Measurements from ENCODE around the gene UBFD1. TPM values are rescaled to one million over a fixed set of nuclear protein-coding genes. Genes with fewer than 3 reads are reported as not detected.

Gene UBFD1
- total RNA-seq, 3 donors from 2014 or later (not counting 1 experiment from before 2014, with no cell fraction given) = 51.4 to 65.8 (median 63.6) TPM

- ATAC-seq (no peak), DNase-seq (no peak)
- peaks cover 42% of the 10 kb centered on the region for H3K36me3 ChIP-seq (ENCODE audit: control insufficient read depth, insufficient read depth, low read length)
- H3K27me3 ChIP-seq (ENCODE audit: control insufficient read depth, insufficient read depth, low read length) = no peaks in the 10 kb centered on the region
- Mint-ChIP-seq H3K4me3 (no peak overlapping the region), H3K36me3 (no peaks in the 10 kb centered on the region), H3K4me1 (no peaks in the 10 kb centered on the region), H3K9me3 (no peaks in the 10 kb centered on the region), H3K27me3 (ENCODE audit: low read depth in 2 of 2) (no peaks in the 10 kb centered on the region), H3K27ac (no peak overlapping the region)
- no peak overlapping the region for H3K27ac ChIP-seq (ENCODE audit: low read length)
- 96% methylated on average over 18 of the region's 19 CpGs for WGBS (ENCODE audit: insufficient coverage)
- H3K4me1 ChIP-seq (ENCODE audit: control insufficient read depth, insufficient read depth, low read length) = no peaks in the 10 kb centered on the region
- no peak overlapping the region for H3K4me3 ChIP-seq (ENCODE audit: low read length)
- H3K9me3 ChIP-seq (ENCODE audit: control insufficient read depth, insufficient read depth, low read length) = no peaks in the 10 kb centered on the region
- intact Hi-C loops (cut with micrococcal nuclease) = no loop called here
- TF ChIP-seq, protein P1, sequence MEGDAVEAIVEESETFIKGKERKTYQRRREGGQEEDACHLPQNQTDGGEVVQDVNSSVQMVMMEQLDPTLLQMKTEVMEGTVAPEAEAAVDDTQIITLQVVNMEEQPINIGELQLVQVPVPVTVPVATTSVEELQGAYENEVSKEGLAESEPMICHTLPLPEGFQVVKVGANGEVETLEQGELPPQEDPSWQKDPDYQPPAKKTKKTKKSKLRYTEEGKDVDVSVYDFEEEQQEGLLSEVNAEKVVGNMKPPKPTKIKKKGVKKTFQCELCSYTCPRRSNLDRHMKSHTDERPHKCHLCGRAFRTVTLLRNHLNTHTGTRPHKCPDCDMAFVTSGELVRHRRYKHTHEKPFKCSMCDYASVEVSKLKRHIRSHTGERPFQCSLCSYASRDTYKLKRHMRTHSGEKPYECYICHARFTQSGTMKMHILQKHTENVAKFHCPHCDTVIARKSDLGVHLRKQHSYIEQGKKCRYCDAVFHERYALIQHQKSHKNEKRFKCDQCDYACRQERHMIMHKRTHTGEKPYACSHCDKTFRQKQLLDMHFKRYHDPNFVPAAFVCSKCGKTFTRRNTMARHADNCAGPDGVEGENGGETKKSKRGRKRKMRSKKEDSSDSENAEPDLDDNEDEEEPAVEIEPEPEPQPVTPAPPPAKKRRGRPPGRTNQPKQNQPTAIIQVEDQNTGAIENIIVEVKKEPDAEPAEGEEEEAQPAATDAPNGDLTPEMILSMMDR (IDR thresholded peaks at IDR 0.05) = no peak
Measured at GRCh38 chr16:23534868-23535860, 22.4 kb upstream of the UBFD1 start.

- Histone ChIP-seq H3K4me3 (ENCODE audit: low read length) (no peak overlapping the region), H3K9me3 (ENCODE audit: control insufficient read depth, insufficient read depth, low read length) (no peaks in the 10 kb centered on the region), H3K4me1 (ENCODE audit: control insufficient read depth, insufficient read depth, low read length) (no peaks in the 10 kb centered on the region), H3K27me3 (ENCODE audit: control insufficient read depth, insufficient read depth, low read length) (no peaks in the 10 kb centered on the region), H3K36me3 (ENCODE audit: control insufficient read depth, insufficient read depth, low read length) (peaks cover 47% of the 10 kb centered on the region), H3K27ac (ENCODE audit: low read length) (no peak overlapping the region)
- intact Hi-C loops (cut with micrococcal nuclease) = no loop called here
- H3K4me1 Mint-ChIP-seq = no peaks in the 10 kb centered on the region
- no peak overlapping the region for H3K27ac Mint-ChIP-seq
- no peaks in the 10 kb centered on the region for H3K36me3 Mint-ChIP-seq
- no peak for DNase-seq
- no peak overlapping the region for H3K4me3 Mint-ChIP-seq
- WGBS (ENCODE audit: insufficient coverage) = 91% methylated on average over 2 of the region's 2 CpGs
- TF ChIP-seq, protein P1 (IDR thresholded peaks at IDR 0.05) = no peak
- ATAC-seq = no peak
- H3K9me3 Mint-ChIP-seq = no peaks in the 10 kb centered on the region
- H3K27me3 Mint-ChIP-seq (ENCODE audit: low read depth in 2 of 2) = no peaks in the 10 kb centered on the region
Measured at GRCh38 chr16:23535901-23536300, 21.6 kb upstream of the UBFD1 start.

- Mint-ChIP-seq H3K9me3 (no peaks in the 10 kb centered on the region), H3K36me3 (no peaks in the 10 kb centered on the region)
- H3K36me3 ChIP-seq (ENCODE audit: control insufficient read depth, insufficient read depth, low read length) = peaks cover 37% of the 10 kb centered on the region
Measured at GRCh38 chr16:23537390-23537789, 20.1 kb upstream of the UBFD1 start.

More at GRCh38 chr16:23537390-23537789, 20.1 kb upstream of the UBFD1 start:
- H3K4me3 ChIP-seq (ENCODE audit: low read length) = no peak overlapping the region
- 85% methylated on average over 2 of the region's 3 CpGs for WGBS (ENCODE audit: insufficient coverage)
- no peak overlapping the region for H3K4me3 Mint-ChIP-seq
- ATAC-seq (no peak), DNase-seq (no peak)
- H3K4me1 Mint-ChIP-seq = no peaks in the 10 kb centered on the region
- no peak overlapping the region for H3K27ac ChIP-seq (ENCODE audit: low read length)
- TF ChIP-seq, protein P1 (IDR thresholded peaks at IDR 0.05) = no peak
- H3K9me3 ChIP-seq (ENCODE audit: control insufficient read depth, insufficient read depth, low read length) = no peaks in the 10 kb centered on the region
- no peaks in the 10 kb centered on the region for H3K4me1 ChIP-seq (ENCODE audit: control insufficient read depth, insufficient read depth, low read length)
- intact Hi-C loops (cut with micrococcal nuclease) = no loop called here
- H3K27me3 Mint-ChIP-seq (ENCODE audit: low read depth in 2 of 2) = no peaks in the 10 kb centered on the region
- H3K27ac Mint-ChIP-seq = no peak overlapping the region
- no peaks in the 10 kb centered on the region for H3K27me3 ChIP-seq (ENCODE audit: control insufficient read depth, insufficient read depth, low read length)

All from natural killer cell (primary cell).